M059J (cell line): ENCODE measurements around the gene GYPA. TPM values are rescaled to one million over a fixed set of nuclear protein-coding genes. Genes with fewer than 3 reads are reported as not detected.

Experiments used
- total RNA-seq: library from RNA; depleted of rRNA; stranded (reverse); fragments of >200 nt; shearing (Covaris generic); gene quantifications from 2 replicates; pipeline ENCODE4 v1.2.3, GENCODE V29; 2014; rRNA removed

Gene GYPA
- total RNA-seq, 1 experiment from 2014 or later, result not detected

Other genes starting within 250 kb of the GYPA start
- not detected in 2 replicates for gene GYPE, start 235.2 kb downstream of the GYPA start, total RNA-seq
- not detected in 2 replicates for gene GYPB, start 121.3 kb downstream of the GYPA start, total RNA-seq